ENCODE results near the gene SPSB2.

SPSB2 gene

GRCh38 chr12:6838854-6839253 lies 34.2 kb downstream of the SPSB2 start:
- Histone ChIP-seq H3K4me3 (ENCODE audit: low read depth, low read length) (no peak overlapping the region), H3K9ac (ENCODE audit: low read length) (peak overlapping the region; percentile 20), H3K27ac (ENCODE audit: low read depth, low read length) (no peak overlapping the region), H3K9me3 (ENCODE audit: control insufficient read depth, insufficient read depth, low read depth, low read length) (no peaks in the 10 kb centered on the region), H3K27me3 (ENCODE audit: control insufficient read depth, insufficient read depth, low read length) (no peaks in the 10 kb centered on the region), H3K36me3 (ENCODE audit: control insufficient read depth, insufficient read depth, low read length) (peaks cover 68% of the 10 kb centered on the region), H3K4me1 (ENCODE audit: control insufficient read depth, insufficient read depth, low read length) (0 out of 2 replicates have a peak, but pooled peaks cover 2% of the 10 kb centered on the region)

GRCh38 chr12:6837370-6838060 lies 35.6 kb downstream of the SPSB2 start:
- no peak overlapping the region for H3K9ac ChIP-seq (ENCODE audit: low read length)
- no peak overlapping the region for H3K27ac ChIP-seq (ENCODE audit: low read depth, low read length)
- H3K36me3 ChIP-seq (ENCODE audit: control insufficient read depth, insufficient read depth, low read length): peaks cover 64% of the 10 kb centered on the region
- H3K9me3 ChIP-seq (ENCODE audit: control insufficient read depth, insufficient read depth, low read depth, low read length): no peaks in the 10 kb centered on the region
- H3K4me3 ChIP-seq (ENCODE audit: low read depth, low read length): no peak overlapping the region
- no peaks in the 10 kb centered on the region for H3K27me3 ChIP-seq (ENCODE audit: control insufficient read depth, insufficient read depth, low read length)
- H3K4me1 ChIP-seq (ENCODE audit: control insufficient read depth, insufficient read depth, low read length): no peaks in the 10 kb centered on the region

GRCh38 chr12:6836851-6837250 lies 36.3 kb downstream of the SPSB2 start:
- H3K9ac ChIP-seq (ENCODE audit: low read length): no peak overlapping the region
- no peaks in the 10 kb centered on the region for H3K9me3 ChIP-seq (ENCODE audit: control insufficient read depth, insufficient read depth, low read depth, low read length)
- H3K4me1 ChIP-seq (ENCODE audit: control insufficient read depth, insufficient read depth, low read length): no peaks in the 10 kb centered on the region
- H3K4me3 ChIP-seq (ENCODE audit: low read depth, low read length): no peak overlapping the region
- H3K27ac ChIP-seq (ENCODE audit: low read depth, low read length): no peak overlapping the region
- H3K36me3 ChIP-seq (ENCODE audit: control insufficient read depth, insufficient read depth, low read length): peaks cover 64% of the 10 kb centered on the region
- no peaks in the 10 kb centered on the region for H3K27me3 ChIP-seq (ENCODE audit: control insufficient read depth, insufficient read depth, low read length)

- H3K9ac ChIP-seq (ENCODE audit: low read length): no peak overlapping the region
- H3K36me3 ChIP-seq (ENCODE audit: control insufficient read depth, insufficient read depth, low read length): peaks cover 81% of the 10 kb centered on the region
- H3K9me3 ChIP-seq (ENCODE audit: control insufficient read depth, insufficient read depth, low read depth, low read length): no peaks in the 10 kb centered on the region
- no peaks in the 10 kb centered on the region for H3K27me3 ChIP-seq (ENCODE audit: control insufficient read depth, insufficient read depth, low read length)
- no peak overlapping the region for H3K4me3 ChIP-seq (ENCODE audit: low read depth, low read length)
- no peak overlapping the region for H3K27ac ChIP-seq (ENCODE audit: low read depth, low read length)
- peaks cover 3% of the 10 kb centered on the region for H3K4me1 ChIP-seq (ENCODE audit: control insufficient read depth, insufficient read depth, low read length)
Observed at GRCh38 chr12:6834873-6835272, 38.2 kb downstream of the SPSB2 start.

- Histone ChIP-seq H3K4me3 (ENCODE audit: low read depth, low read length) (no peak overlapping the region), H3K27ac (ENCODE audit: low read depth, low read length) (no peak overlapping the region), H3K36me3 (ENCODE audit: control insufficient read depth, insufficient read depth, low read length) (peaks cover 76% of the 10 kb centered on the region), H3K9ac (ENCODE audit: low read length) (no peak overlapping the region), H3K27me3 (ENCODE audit: control insufficient read depth, insufficient read depth, low read length) (no peaks in the 10 kb centered on the region), H3K9me3 (ENCODE audit: control insufficient read depth, insufficient read depth, low read depth, low read length) (no peaks in the 10 kb centered on the region), H3K4me1 (ENCODE audit: control insufficient read depth, insufficient read depth, low read length) (peaks cover 6% of the 10 kb centered on the region)
Observed at GRCh38 chr12:6834254-6834653, 38.8 kb downstream of the SPSB2 start.

- H3K9me3 ChIP-seq (ENCODE audit: control insufficient read depth, insufficient read depth, low read depth, low read length): no peaks in the 10 kb centered on the region
- no peak overlapping the region for H3K27ac ChIP-seq (ENCODE audit: low read depth, low read length)
- H3K4me3 ChIP-seq (ENCODE audit: low read depth, low read length): no peak overlapping the region
- no peak overlapping the region for H3K9ac ChIP-seq (ENCODE audit: low read length)
- H3K4me1 ChIP-seq (ENCODE audit: control insufficient read depth, insufficient read depth, low read length): peaks cover 6% of the 10 kb centered on the region
- H3K27me3 ChIP-seq (ENCODE audit: control insufficient read depth, insufficient read depth, low read length): no peaks in the 10 kb centered on the region
- H3K36me3 ChIP-seq (ENCODE audit: control insufficient read depth, insufficient read depth, low read length): peaks cover 67% of the 10 kb centered on the region
Observed at GRCh38 chr12:6833189-6833890, 39.8 kb downstream of the SPSB2 start.

GRCh38 chr12:6832125-6832524 lies 41.0 kb downstream of the SPSB2 start:
- peaks cover 9% of the 10 kb centered on the region for H3K4me1 ChIP-seq (ENCODE audit: control insufficient read depth, insufficient read depth, low read length)
- H3K4me3 ChIP-seq (ENCODE audit: low read depth, low read length): no peak overlapping the region
- H3K27ac ChIP-seq (ENCODE audit: low read depth, low read length): no peak overlapping the region
- H3K36me3 ChIP-seq (ENCODE audit: control insufficient read depth, insufficient read depth, low read length): peaks cover 55% of the 10 kb centered on the region
- no peak overlapping the region for H3K9ac ChIP-seq (ENCODE audit: low read length)
- H3K27me3 ChIP-seq (ENCODE audit: control insufficient read depth, insufficient read depth, low read length): no peaks in the 10 kb centered on the region
- H3K9me3 ChIP-seq (ENCODE audit: control insufficient read depth, insufficient read depth, low read depth, low read length): no peaks in the 10 kb centered on the region

GRCh38 chr12:6831450-6831995 lies 41.6 kb downstream of the SPSB2 start:
- Histone ChIP-seq H3K36me3 (ENCODE audit: control insufficient read depth, insufficient read depth, low read length) (peaks cover 49% of the 10 kb centered on the region), H3K27ac (ENCODE audit: low read depth, low read length) (no peak overlapping the region), H3K4me1 (ENCODE audit: control insufficient read depth, insufficient read depth, low read length) (peaks cover 15% of the 10 kb centered on the region), H3K27me3 (ENCODE audit: control insufficient read depth, insufficient read depth, low read length) (peaks cover 2% of the 10 kb centered on the region; the same call in 1 of the 2 replicates), H3K9me3 (ENCODE audit: control insufficient read depth, insufficient read depth, low read depth, low read length) (no peaks in the 10 kb centered on the region), H3K9ac (ENCODE audit: low read length) (no peak overlapping the region), H3K4me3 (ENCODE audit: low read depth, low read length) (no peak overlapping the region)

- H3K4me3 ChIP-seq (ENCODE audit: low read depth, low read length): no peak overlapping the region
- H3K9me3 ChIP-seq (ENCODE audit: control insufficient read depth, insufficient read depth, low read depth, low read length): no peaks in the 10 kb centered on the region
- H3K36me3 ChIP-seq (ENCODE audit: control insufficient read depth, insufficient read depth, low read length): peaks cover 44% of the 10 kb centered on the region
- H3K9ac ChIP-seq (ENCODE audit: low read length): no peak overlapping the region
- H3K4me1 ChIP-seq (ENCODE audit: control insufficient read depth, insufficient read depth, low read length): peaks cover 20% of the 10 kb centered on the region
- H3K27me3 ChIP-seq (ENCODE audit: control insufficient read depth, insufficient read depth, low read length): peaks cover 7% of the 10 kb centered on the region; the same call in 1 of the 2 replicates
- no peak overlapping the region for H3K27ac ChIP-seq (ENCODE audit: low read depth, low read length)
Observed at GRCh38 chr12:6830999-6831398, 42.1 kb downstream of the SPSB2 start.

GRCh38 chr12:6830286-6830890 lies 42.7 kb downstream of the SPSB2 start:
- H3K36me3 ChIP-seq (ENCODE audit: control insufficient read depth, insufficient read depth, low read length): peaks cover 44% of the 10 kb centered on the region
- H3K27me3 ChIP-seq (ENCODE audit: control insufficient read depth, insufficient read depth, low read length): peaks cover 11% of the 10 kb centered on the region
- no peak overlapping the region for H3K9ac ChIP-seq (ENCODE audit: low read length)
- peaks cover 24% of the 10 kb centered on the region for H3K4me1 ChIP-seq (ENCODE audit: control insufficient read depth, insufficient read depth, low read length)
- no peaks in the 10 kb centered on the region for H3K9me3 ChIP-seq (ENCODE audit: control insufficient read depth, insufficient read depth, low read depth, low read length)
- H3K4me3 ChIP-seq (ENCODE audit: low read depth, low read length): peak overlapping the region; percentile 98
- no peak overlapping the region for H3K27ac ChIP-seq (ENCODE audit: low read depth, low read length)

Measured in HUES6 (cell line).